ENCODE measurements around the gene HNRNPDL. TPM values are rescaled to one million over a fixed set of nuclear protein-coding genes. Genes with fewer than 3 reads are reported as not detected.

The HNRNPDL gene
- total and polyA plus RNA-seq, 2 experiments from 2014 or later: 255 to 299 TPM

- Histone ChIP-seq H3K4me1 (ENCODE audit: low read depth) (peaks cover 11% of the 10 kb centered on the region), H3K27me3 (no peaks in the 10 kb centered on the region), H3K36me3 (no peaks in the 10 kb centered on the region), H3K4me3 (no peak overlapping the region), H3K9me3 (ENCODE audit: low read depth) (no peaks in the 10 kb centered on the region), H3K27ac (peak overlapping the region; percentile 73)
- DNase-seq (ENCODE audit: low read depth in 1 of 2, low spot score in 1 of 2): no peak
- no peak for TF ChIP-seq CTCF (IDR thresholded peaks at IDR 0.05; ENCODE audit: low read depth, low read length)
Observed at GRCh38 chr4:82381661-82382296, 48.5 kb downstream of the HNRNPDL start.

- Histone ChIP-seq H3K27me3 (no peaks in the 10 kb centered on the region), H3K9me3 (ENCODE audit: low read depth) (no peaks in the 10 kb centered on the region), H3K4me1 (ENCODE audit: low read depth) (peaks cover 11% of the 10 kb centered on the region), H3K27ac (peak overlapping the region; percentile 73), H3K4me3 (no peak overlapping the region), H3K36me3 (no peaks in the 10 kb centered on the region)
- no peak for DNase-seq (ENCODE audit: low read depth in 1 of 2, low spot score in 1 of 2)
- TF ChIP-seq CTCF (IDR thresholded peaks at IDR 0.05; ENCODE audit: low read depth, low read length): no peak
Observed at GRCh38 chr4:82381235-82381634, 49.0 kb downstream of the HNRNPDL start.

- no peak overlapping the region for H3K4me3 ChIP-seq
- no peaks in the 10 kb centered on the region for H3K9me3 ChIP-seq (ENCODE audit: low read depth)
- H3K27me3 ChIP-seq: no peaks in the 10 kb centered on the region
- TF ChIP-seq CTCF (IDR thresholded peaks at IDR 0.05; ENCODE audit: low read depth, low read length): no peak
- DNase-seq (ENCODE audit: low read depth in 1 of 2, low spot score in 1 of 2): no peak
- no peaks in the 10 kb centered on the region for H3K36me3 ChIP-seq
- peaks cover 12% of the 10 kb centered on the region for H3K4me1 ChIP-seq (ENCODE audit: low read depth)
- H3K27ac ChIP-seq: peak overlapping the region; percentile 73
Observed at GRCh38 chr4:82380831-82381230, 49.4 kb downstream of the HNRNPDL start.

- Histone ChIP-seq H3K4me1 (ENCODE audit: low read depth) (peaks cover 17% of the 10 kb centered on the region), H3K4me3 (no peak overlapping the region), H3K27ac (no peak overlapping the region), H3K9me3 (ENCODE audit: low read depth) (no peaks in the 10 kb centered on the region), H3K36me3 (no peaks in the 10 kb centered on the region), H3K27me3 (no peaks in the 10 kb centered on the region)
- DNase-seq (ENCODE audit: low read depth in 1 of 2, low spot score in 1 of 2): no peak
- no peak for TF ChIP-seq CTCF (IDR thresholded peaks at IDR 0.05; ENCODE audit: low read depth, low read length)
Observed at GRCh38 chr4:82380344-82380743, 49.9 kb downstream of the HNRNPDL start.

GRCh38 chr4:82376109-82376508 is 54.2 kb downstream of the HNRNPDL start:
- Histone ChIP-seq H3K9me3 (ENCODE audit: low read depth) (no peaks in the 10 kb centered on the region), H3K4me3 (no peak overlapping the region), H3K27ac (no peak overlapping the region), H3K4me1 (ENCODE audit: low read depth) (peaks cover 7% of the 10 kb centered on the region), H3K36me3 (no peaks in the 10 kb centered on the region), H3K27me3 (no peaks in the 10 kb centered on the region)
- TF ChIP-seq CTCF (IDR thresholded peaks at IDR 0.05; ENCODE audit: low read depth, low read length): no peak
- DNase-seq (ENCODE audit: low read depth in 1 of 2, low spot score in 1 of 2): no peak

All from cardiac muscle cell (in vitro differentiated cells and primary cell).